Measurements from ENCODE around the gene PATL1. TPM values are rescaled to one million over a fixed set of nuclear protein-coding genes. Genes with fewer than 3 reads are reported as not detected.

PATL1 gene
- total RNA-seq, 1 experiment from 2014 or later, result 55.0 TPM

DNA sequence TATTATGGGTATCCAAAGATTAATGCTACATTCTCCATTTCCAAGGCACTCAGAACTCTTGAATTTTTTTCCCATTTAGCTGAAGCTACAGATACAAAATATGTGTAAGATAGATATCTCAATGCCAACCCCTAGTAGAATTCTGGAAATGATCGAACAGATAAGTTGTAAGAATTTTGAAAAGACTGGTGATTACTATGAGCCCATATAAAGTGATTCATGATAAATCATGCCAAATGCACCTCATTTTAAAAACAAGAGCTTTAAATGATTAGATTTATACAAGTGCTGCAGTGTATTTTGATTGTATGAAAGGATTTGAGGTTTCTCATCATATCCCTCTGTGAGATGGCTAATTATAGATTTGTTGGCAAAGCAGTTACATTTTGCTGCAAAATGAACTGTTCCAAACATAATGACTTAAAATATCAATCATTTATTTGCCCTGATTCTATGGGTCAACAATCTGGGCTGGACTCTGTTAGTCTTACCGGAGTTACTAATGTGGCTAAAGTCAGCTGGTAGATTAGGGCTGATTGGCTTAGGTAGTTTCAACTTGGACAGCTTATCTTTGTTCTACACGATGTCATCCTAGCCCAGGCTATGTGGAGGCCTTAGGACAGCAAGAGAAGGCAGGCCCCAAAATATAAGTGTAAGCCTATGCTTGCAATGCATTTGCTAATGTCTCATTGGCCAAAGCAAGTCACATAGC is 41.5 kb upstream of the PATL1 start:
- TF ChIP-seq, protein P1, sequence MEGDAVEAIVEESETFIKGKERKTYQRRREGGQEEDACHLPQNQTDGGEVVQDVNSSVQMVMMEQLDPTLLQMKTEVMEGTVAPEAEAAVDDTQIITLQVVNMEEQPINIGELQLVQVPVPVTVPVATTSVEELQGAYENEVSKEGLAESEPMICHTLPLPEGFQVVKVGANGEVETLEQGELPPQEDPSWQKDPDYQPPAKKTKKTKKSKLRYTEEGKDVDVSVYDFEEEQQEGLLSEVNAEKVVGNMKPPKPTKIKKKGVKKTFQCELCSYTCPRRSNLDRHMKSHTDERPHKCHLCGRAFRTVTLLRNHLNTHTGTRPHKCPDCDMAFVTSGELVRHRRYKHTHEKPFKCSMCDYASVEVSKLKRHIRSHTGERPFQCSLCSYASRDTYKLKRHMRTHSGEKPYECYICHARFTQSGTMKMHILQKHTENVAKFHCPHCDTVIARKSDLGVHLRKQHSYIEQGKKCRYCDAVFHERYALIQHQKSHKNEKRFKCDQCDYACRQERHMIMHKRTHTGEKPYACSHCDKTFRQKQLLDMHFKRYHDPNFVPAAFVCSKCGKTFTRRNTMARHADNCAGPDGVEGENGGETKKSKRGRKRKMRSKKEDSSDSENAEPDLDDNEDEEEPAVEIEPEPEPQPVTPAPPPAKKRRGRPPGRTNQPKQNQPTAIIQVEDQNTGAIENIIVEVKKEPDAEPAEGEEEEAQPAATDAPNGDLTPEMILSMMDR (conservative IDR thresholded peaks at IDR 0.05), result no peak
- no peak for TF ChIP-seq EZH2 (IDR thresholded peaks at IDR 0.05; ENCODE audit: low read depth)
- no peaks in the 10 kb centered on the region for H3K27me3 ChIP-seq (ENCODE audit: insufficient read depth, low read depth)
- ChIA-PET POLR2A (ENCODE audit: unreplicated experiment) (interaction anchor here (0.7 kb wide), 1 partner anchor 45 kb away, joined by 4 read pairs; the partner anchor contains the start of gene STX3), CTCF (no interaction called here)
- no TSS peak for BruUV-seq (replicated peaks)
- DNase-seq, result no peak
- H4K20me1 ChIP-seq (ENCODE audit: insufficient read depth), result no peaks in the 10 kb centered on the region
- H3K4me2 ChIP-seq, result no peak overlapping the region
- no peaks in the 10 kb centered on the region for H3K36me3 ChIP-seq (ENCODE audit: low read depth)
- no peaks in the 10 kb centered on the region for H3K9me3 ChIP-seq (ENCODE audit: insufficient read depth, low read depth)
- H3F3A ChIP-seq (ENCODE audit: insufficient read depth, low read depth), result peaks cover 23% of the 10 kb centered on the region; the same call in 1 of the 2 replicates
- H3K4me1 ChIP-seq (replicated peaks; ENCODE audit: insufficient read depth), result peaks cover 22% of the 10 kb centered on the region
- no peak overlapping the region for H2AFZ ChIP-seq
- intact Hi-C loops (cut with micrococcal nuclease; ENCODE audit: unreplicated experiment), result no loop called here
- no peaks in the 10 kb centered on the region for H3K9me2 ChIP-seq (ENCODE audit: insufficient read depth)
- no peak overlapping the region for H3K27ac ChIP-seq
- no peak overlapping the region for H3K4me3 ChIP-seq
- no peaks in the 10 kb centered on the region for H3K79me2 ChIP-seq (ENCODE audit: low read depth)

- ChIA-PET CTCF (no interaction called here), POLR2A (ENCODE audit: unreplicated experiment) (no interaction called here)
- Histone ChIP-seq H4K20me1 (ENCODE audit: insufficient read depth) (no peaks in the 10 kb centered on the region), H3F3A (ENCODE audit: insufficient read depth, low read depth) (peaks cover 28% of the 10 kb centered on the region; the same call in 1 of the 2 replicates), H3K27ac (no peak overlapping the region), H3K9me2 (ENCODE audit: insufficient read depth) (no peaks in the 10 kb centered on the region), H3K9me3 (ENCODE audit: insufficient read depth, low read depth) (no peaks in the 10 kb centered on the region), H3K36me3 (ENCODE audit: low read depth) (no peaks in the 10 kb centered on the region), H2AFZ (no peak overlapping the region), H3K4me1 (replicated peaks; ENCODE audit: insufficient read depth) (peaks cover 22% of the 10 kb centered on the region), H3K4me2 (no peak overlapping the region), H3K79me2 (ENCODE audit: low read depth) (no peaks in the 10 kb centered on the region), H3K27me3 (ENCODE audit: insufficient read depth, low read depth) (no peaks in the 10 kb centered on the region), H3K4me3 (no peak overlapping the region)
- intact Hi-C loops (cut with micrococcal nuclease; ENCODE audit: unreplicated experiment), result no loop called here
- no TSS peak for BruUV-seq (replicated peaks)
- DNase-seq, result no peak
- TF ChIP-seq, protein P1 (conservative IDR thresholded peaks at IDR 0.05), result no peak
- TF ChIP-seq EZH2 (IDR thresholded peaks at IDR 0.05; ENCODE audit: low read depth), result no peak
Observed at GRCh38 chr11:59708537-59708936, 39.7 kb upstream of the PATL1 start.

GRCh38 chr11:59707371-59707770 is 38.5 kb upstream of the PATL1 start:
- Histone ChIP-seq H3K36me3 (ENCODE audit: low read depth) (no peaks in the 10 kb centered on the region), H3K9me2 (ENCODE audit: insufficient read depth) (no peaks in the 10 kb centered on the region), H3K4me1 (replicated peaks; ENCODE audit: insufficient read depth) (peaks cover 22% of the 10 kb centered on the region), H3K4me2 (peak overlapping the region; percentile 58), H3F3A (ENCODE audit: insufficient read depth, low read depth) (peaks cover 28% of the 10 kb centered on the region; the same call in 1 of the 2 replicates), H4K20me1 (ENCODE audit: insufficient read depth) (no peaks in the 10 kb centered on the region), H3K27me3 (ENCODE audit: insufficient read depth, low read depth) (no peaks in the 10 kb centered on the region), H3K79me2 (ENCODE audit: low read depth) (no peaks in the 10 kb centered on the region), H3K4me3 (no peak overlapping the region), H3K27ac (peak overlapping the region; percentile 56), H3K9me3 (ENCODE audit: insufficient read depth, low read depth) (no peaks in the 10 kb centered on the region), H2AFZ (no peak overlapping the region)
- CTCF ChIA-PET, result no interaction called here
- POLR2A ChIA-PET (ENCODE audit: unreplicated experiment), result no interaction called here
- no peak for DNase-seq
- BruUV-seq (replicated peaks), result no TSS peak
- TF ChIP-seq, protein P1 (conservative IDR thresholded peaks at IDR 0.05), result no peak
- no peak for TF ChIP-seq EZH2 (IDR thresholded peaks at IDR 0.05; ENCODE audit: low read depth)
- intact Hi-C loops (cut with micrococcal nuclease; ENCODE audit: unreplicated experiment), result loop anchor here (1.0 kb wide), 1 partner anchor 37 kb away; no protein-coding TSS in a partner anchor

Data from PC-9 (cell line).